ENCODE measurements around the gene GBF1.

GRCh38 chr10:102200751-102201640, 44.3 kb upstream of the GBF1 start:
- TF ChIP-seq CTCF (IDR thresholded peaks at IDR 0.05) (no peak), POLR2A (IDR thresholded peaks at IDR 0.05) (no peak)

Data from body of pancreas (tissue), 4 donors.